Mesothelial cell of epicardium (in vitro differentiated cells): ENCODE results near the gene RAP1GAP. TPM values are rescaled to one million over a fixed set of nuclear protein-coding genes. Genes with fewer than 3 reads are reported as not detected.

Experiments used
- DNase-seq, 2 experiments: peaks; one replicate each; pipeline ENCODE4 v3.0.0; 2021; ENCODE audit warnings: low spot score in 2 of 2; ENCODE audit not compliant: unreplicated experiment in 2 of 2
- H3K27ac Mint-ChIP-seq: 2 replicates; pipeline ENCODE4 v1.8.0; 2021; ENCODE audit warnings: mixed read lengths
- H3K27me3 Mint-ChIP-seq: 2 replicates; pipeline ENCODE4 v1.8.0; 2021; ENCODE audit warnings: low read depth, mixed read lengths
- H3K36me3 Mint-ChIP-seq: 2 replicates; pipeline ENCODE4 v1.8.0; 2021; ENCODE audit warnings: mixed read lengths
- H3K4me1 Mint-ChIP-seq: 2 replicates; pipeline ENCODE4 v1.8.0; 2021; ENCODE audit warnings: mixed read lengths
- H3K4me3 Mint-ChIP-seq: 2 replicates; pipeline ENCODE4 v1.8.0; 2021; ENCODE audit warnings: mild to moderate bottlenecking, moderate library complexity, mixed read lengths
- H3K9me3 Mint-ChIP-seq: 2 replicates; pipeline ENCODE4 v1.8.0; 2021; ENCODE audit warnings: mixed read lengths
- total RNA-seq: library from RNA; stranded (reverse); gene quantifications from 3 replicates; pipeline ENCODE4 v1.2.1, GENCODE V29; 2021
- TF ChIP-seq, protein P1 (sequence below): fragments of 200-600 bp; sonication (generic); IDR thresholded peaks from one replicate; pipeline ENCODE4 v1.5.0; 2021; ENCODE audit warnings: antibody characterized with exemption; ENCODE audit not compliant: unreplicated experiment

The RAP1GAP gene
- total RNA-seq, 1 donor from 2014 or later, result 8.0 TPM

DNA sequence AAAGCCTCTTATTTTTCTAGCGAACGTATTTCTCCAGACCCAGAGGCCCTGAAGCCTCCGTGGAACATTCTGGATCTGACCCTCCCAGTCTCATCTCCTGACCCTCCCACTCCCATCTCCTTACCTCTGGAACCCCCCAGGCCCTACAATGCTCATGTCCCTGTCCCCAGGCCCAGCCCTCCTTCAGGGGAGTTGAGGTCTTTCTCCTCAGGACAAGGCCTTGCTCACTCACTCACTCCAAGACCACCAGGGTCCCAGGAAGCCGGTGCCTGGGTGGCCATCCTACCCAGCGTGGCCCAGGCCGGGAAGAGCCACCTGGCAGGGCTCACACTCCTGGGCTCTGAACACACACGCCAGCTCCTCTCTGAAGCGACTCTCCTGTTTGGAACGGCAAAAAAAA lies 91.2 kb downstream of the RAP1GAP start:
- Mint-ChIP-seq H3K4me1 (no peaks in the 10 kb centered on the region), H3K27ac (no peak overlapping the region), H3K27me3 (peaks cover 18% of the 10 kb centered on the region), H3K9me3 (no peaks in the 10 kb centered on the region), H3K36me3 (no peaks in the 10 kb centered on the region), H3K4me3 (no peak overlapping the region)
- DNase-seq, result no peak
- TF ChIP-seq, protein P1, sequence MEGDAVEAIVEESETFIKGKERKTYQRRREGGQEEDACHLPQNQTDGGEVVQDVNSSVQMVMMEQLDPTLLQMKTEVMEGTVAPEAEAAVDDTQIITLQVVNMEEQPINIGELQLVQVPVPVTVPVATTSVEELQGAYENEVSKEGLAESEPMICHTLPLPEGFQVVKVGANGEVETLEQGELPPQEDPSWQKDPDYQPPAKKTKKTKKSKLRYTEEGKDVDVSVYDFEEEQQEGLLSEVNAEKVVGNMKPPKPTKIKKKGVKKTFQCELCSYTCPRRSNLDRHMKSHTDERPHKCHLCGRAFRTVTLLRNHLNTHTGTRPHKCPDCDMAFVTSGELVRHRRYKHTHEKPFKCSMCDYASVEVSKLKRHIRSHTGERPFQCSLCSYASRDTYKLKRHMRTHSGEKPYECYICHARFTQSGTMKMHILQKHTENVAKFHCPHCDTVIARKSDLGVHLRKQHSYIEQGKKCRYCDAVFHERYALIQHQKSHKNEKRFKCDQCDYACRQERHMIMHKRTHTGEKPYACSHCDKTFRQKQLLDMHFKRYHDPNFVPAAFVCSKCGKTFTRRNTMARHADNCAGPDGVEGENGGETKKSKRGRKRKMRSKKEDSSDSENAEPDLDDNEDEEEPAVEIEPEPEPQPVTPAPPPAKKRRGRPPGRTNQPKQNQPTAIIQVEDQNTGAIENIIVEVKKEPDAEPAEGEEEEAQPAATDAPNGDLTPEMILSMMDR, result no peak

DNA sequence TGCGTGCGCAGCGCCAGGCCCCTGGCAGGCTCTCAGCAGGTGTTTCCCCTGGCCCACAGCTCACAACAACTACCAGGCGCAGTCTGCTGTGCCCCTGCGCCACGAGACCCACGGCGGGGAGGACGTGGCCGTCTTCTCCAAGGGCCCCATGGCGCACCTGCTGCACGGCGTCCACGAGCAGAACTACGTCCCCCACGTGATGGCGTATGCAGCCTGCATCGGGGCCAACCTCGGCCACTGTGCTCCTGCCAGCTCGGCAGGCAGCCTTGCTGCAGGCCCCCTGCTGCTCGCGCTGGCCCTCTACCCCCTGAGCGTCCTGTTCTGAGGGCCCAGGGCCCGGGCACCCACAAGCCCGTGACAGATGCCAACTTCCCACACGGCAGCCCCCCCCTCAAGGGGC lies 91.8 kb downstream of the RAP1GAP start:
- Mint-ChIP-seq H3K27ac (no peak overlapping the region), H3K27me3 (peaks cover 13% of the 10 kb centered on the region), H3K4me3 (no peak overlapping the region), H3K4me1 (no peaks in the 10 kb centered on the region), H3K36me3 (no peaks in the 10 kb centered on the region), H3K9me3 (no peaks in the 10 kb centered on the region)
- TF ChIP-seq, protein P1, result no peak
- DNase-seq, result no peak

DNA sequence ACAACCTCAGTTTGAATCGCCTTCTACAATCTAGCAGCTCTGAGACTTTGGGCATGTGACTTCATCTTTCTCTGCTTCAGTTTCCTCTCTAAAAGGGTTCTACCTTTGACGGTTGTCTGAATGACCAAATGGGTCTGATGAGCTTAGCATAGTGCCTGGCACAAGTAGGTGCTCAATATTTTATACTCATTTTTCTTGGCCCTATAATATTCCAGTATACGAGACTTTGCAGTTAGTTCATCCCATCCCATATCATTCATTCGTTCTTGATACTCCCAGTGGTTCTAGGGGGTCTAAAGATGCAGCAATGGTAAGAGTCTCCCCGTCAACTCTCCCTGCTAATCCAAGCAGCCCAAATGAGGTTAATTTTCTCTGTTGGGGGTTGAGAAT lies 92.4 kb downstream of the RAP1GAP start:
- no peak for DNase-seq
- no peak overlapping the region for H3K4me3 Mint-ChIP-seq
- TF ChIP-seq, protein P1, result no peak
- H3K4me1 Mint-ChIP-seq, result no peaks in the 10 kb centered on the region
- no peak overlapping the region for H3K27ac Mint-ChIP-seq
- H3K9me3 Mint-ChIP-seq, result no peaks in the 10 kb centered on the region
- H3K36me3 Mint-ChIP-seq, result no peaks in the 10 kb centered on the region
- H3K27me3 Mint-ChIP-seq, result peaks cover 12% of the 10 kb centered on the region

DNA sequence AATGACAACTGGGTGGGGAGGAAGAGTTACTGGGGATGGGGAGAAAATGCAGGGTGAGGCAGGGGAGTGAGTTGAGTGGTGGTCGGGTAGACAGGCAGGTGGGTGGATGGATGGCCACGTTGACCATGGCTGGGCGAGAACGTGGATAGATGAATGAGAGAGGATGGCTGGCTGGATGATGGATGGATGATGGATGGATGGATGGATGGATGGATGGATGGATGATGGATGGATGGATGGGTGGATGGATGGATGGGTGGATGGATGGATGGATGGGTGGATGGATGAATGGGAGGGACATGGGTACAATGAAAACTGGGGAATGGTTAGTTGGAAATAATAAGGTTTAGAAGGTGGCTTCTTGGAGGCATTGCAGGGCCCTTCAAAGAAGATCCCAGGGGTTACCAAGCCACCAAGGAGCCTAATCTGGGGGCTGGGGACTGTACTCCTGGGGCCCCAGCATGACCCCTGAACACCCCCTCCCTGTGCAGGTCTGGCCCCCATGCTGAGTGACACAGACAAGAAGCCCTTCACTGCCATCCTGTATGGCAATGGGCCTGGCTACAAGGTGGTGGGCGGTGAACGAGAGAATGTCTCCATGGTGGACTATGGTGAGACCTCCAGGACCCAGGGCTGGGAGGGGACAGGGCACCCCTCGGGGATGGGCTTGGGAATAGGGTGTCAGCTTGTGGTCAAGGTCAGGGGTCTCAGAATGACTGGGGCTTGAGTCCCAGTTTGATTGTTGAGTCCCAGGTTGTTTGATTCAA lies 92.9 kb downstream of the RAP1GAP start:
- no peak overlapping the region for H3K4me3 Mint-ChIP-seq
- no peak overlapping the region for H3K27ac Mint-ChIP-seq

DNA sequence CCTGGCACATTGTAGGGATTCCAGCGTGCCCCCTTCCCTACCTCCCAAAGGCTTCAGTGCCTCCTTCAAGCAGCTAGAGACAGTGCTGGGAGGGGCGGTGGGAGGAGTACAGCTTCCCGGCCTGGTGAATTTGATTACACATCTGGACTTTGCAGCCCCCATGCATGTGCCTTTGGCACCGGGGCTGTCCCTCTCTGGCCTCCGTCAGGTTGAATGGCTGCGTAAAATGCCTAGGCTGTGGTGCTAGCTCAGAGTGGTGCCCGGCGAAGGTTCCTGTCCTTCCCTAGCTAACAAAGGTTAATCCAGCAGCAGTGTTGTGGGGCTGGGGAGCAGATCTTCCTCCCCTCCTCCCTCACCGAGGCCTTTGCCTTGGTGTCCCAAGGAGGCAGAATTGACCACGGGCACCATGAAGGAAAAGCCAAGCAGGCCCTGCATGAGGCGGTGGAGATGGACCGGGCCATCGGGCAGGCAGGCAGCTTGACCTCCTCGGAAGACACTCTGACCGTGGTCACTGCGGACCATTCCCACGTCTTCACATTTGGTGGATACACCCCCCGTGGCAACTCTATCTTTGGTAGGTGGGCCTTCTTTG lies 93.7 kb downstream of the RAP1GAP start:
- H3K4me1 Mint-ChIP-seq, result no peaks in the 10 kb centered on the region
- peaks cover 6% of the 10 kb centered on the region for H3K27me3 Mint-ChIP-seq
- no peaks in the 10 kb centered on the region for H3K36me3 Mint-ChIP-seq
- no peak overlapping the region for H3K27ac Mint-ChIP-seq
- no peak for DNase-seq
- no peak overlapping the region for H3K4me3 Mint-ChIP-seq
- no peaks in the 10 kb centered on the region for H3K9me3 Mint-ChIP-seq
- TF ChIP-seq, protein P1, result no peak

More for the DNA sequence above, 92.9 kb downstream of the RAP1GAP start:
- H3K9me3 Mint-ChIP-seq, result no peaks in the 10 kb centered on the region
- no peaks in the 10 kb centered on the region for H3K4me1 Mint-ChIP-seq
- TF ChIP-seq, protein P1, result no peak
- H3K27me3 Mint-ChIP-seq, result peaks cover 6% of the 10 kb centered on the region
- no peaks in the 10 kb centered on the region for H3K36me3 Mint-ChIP-seq
- no peak for DNase-seq
